GM23338 (cell line): ENCODE data around the gene AKT1S1. TPM values are rescaled to one million over a fixed set of nuclear protein-coding genes. Genes with fewer than 3 reads are reported as not detected.

Experiments used
- ATAC-seq: fragments of 200-7000 bp; cut with Tn5 transposase; 3 replicates; pipeline ENCODE4 v1.9.1; 2020
- DNase-seq: peaks from one replicate; pipeline ENCODE4 v3.0.0-alpha.2; 2015; ENCODE audit warnings: low spot score
- H2AFZ ChIP-seq: fragments of 200-600 bp; sonication (generic); 2 replicates; pipeline ENCODE4 v1.8.0; 2016; ENCODE audit warnings: antibody characterized with exemption, mild to moderate bottlenecking, moderate library complexity
- H3F3A ChIP-seq: fragments of 200-600 bp; sonication (generic); replicated peaks from 2 replicates; pipeline ENCODE4 v1.8.0; 2017; ENCODE audit warnings: antibody characterized with exemption, mixed run types, low read depth
- H3K27ac ChIP-seq: fragments of 200-600 bp; sonication (generic); 2 replicates; pipeline ENCODE4 v1.6.1; 2016; ENCODE audit warnings: low read depth
- H3K27me3 ChIP-seq: fragments of 200-600 bp; sonication (generic); 2 replicates; pipeline ENCODE4 v1.8.0; 2016; ENCODE audit warnings: mild to moderate bottlenecking, mixed run types, moderate library complexity; ENCODE audit not compliant: insufficient read depth
- H3K36me3 ChIP-seq: fragments of 200-600 bp; sonication (generic); 2 replicates; pipeline ENCODE4 v1.8.0; 2016; ENCODE audit warnings: mild to moderate bottlenecking; ENCODE audit not compliant: insufficient read depth
- H3K4me1 ChIP-seq: fragments of 200-600 bp; sonication (generic); 2 replicates; pipeline ENCODE4 v1.8.0; 2016; ENCODE audit warnings: mild to moderate bottlenecking, moderate library complexity; ENCODE audit not compliant: insufficient read depth
- H3K4me2 ChIP-seq: fragments of 200-600 bp; sonication (generic); 2 replicates; pipeline ENCODE4 v1.7.1; 2017; ENCODE audit warnings: mixed run types
- H3K4me3 ChIP-seq: fragments of 200-600 bp; sonication (generic); 2 replicates; pipeline ENCODE4 v1.6.1; 2016; ENCODE audit warnings: mixed run types
- H3K79me2 ChIP-seq: fragments of 200-600 bp; sonication (generic); replicated peaks from 2 replicates; pipeline ENCODE4 v1.8.0; 2017; ENCODE audit warnings: mild to moderate bottlenecking; ENCODE audit not compliant: insufficient read depth
- H3K9me2 ChIP-seq: fragments of 200-600 bp; sonication (generic); 2 replicates; pipeline ENCODE4 v1.8.0; 2017; ENCODE audit not compliant: insufficient read depth
- H4K20me1 ChIP-seq: fragments of 200-600 bp; sonication (generic); replicated peaks from 2 replicates; pipeline ENCODE4 v1.8.0; 2017; ENCODE audit warnings: mild to moderate bottlenecking; ENCODE audit not compliant: insufficient read depth
- H3K27ac Mint-ChIP-seq: 2 replicates; pipeline ENCODE4 v1.8.0; 2020; ENCODE audit warnings: inconsistent platforms, mild to moderate bottlenecking, moderate library complexity, mixed read lengths
- H3K27me3 Mint-ChIP-seq: 3 replicates; pipeline ENCODE4 v1.8.0; 2022; ENCODE audit warnings: low read depth, mild to moderate bottlenecking, moderate library complexity, mixed read lengths, inconsistent platforms; ENCODE audit not compliant: insufficient read depth, poor library complexity
- H3K36me3 Mint-ChIP-seq: 3 replicates; pipeline ENCODE4 v1.8.0; 2021; ENCODE audit warnings: low read depth, mild to moderate bottlenecking, inconsistent platforms, moderate library complexity, mixed read lengths
- H3K4me1 Mint-ChIP-seq: 3 replicates; pipeline ENCODE4 v1.8.0; 2020; ENCODE audit warnings: mild to moderate bottlenecking, inconsistent platforms, mixed read lengths
- H3K4me3 Mint-ChIP-seq: 3 replicates; pipeline ENCODE4 v1.8.0; 2021; ENCODE audit warnings: moderate library complexity, mild to moderate bottlenecking, inconsistent platforms, mixed read lengths
- H3K9me3 Mint-ChIP-seq: 3 replicates; pipeline ENCODE4 v1.8.0; 2020; ENCODE audit warnings: moderate library complexity, mild to moderate bottlenecking, inconsistent platforms, mixed read lengths
- CREB1 ChIP-seq: fragments of 250-450 bp; sonication (Bioruptor Pico); IDR thresholded peaks from 2 replicates; pipeline ENCODE4 v1.5.0; 2020; ENCODE audit warnings: low read depth, mild to moderate bottlenecking, moderate library complexity
- ZNF114 ChIP-seq: fragments of 250-450 bp; sonication (Bioruptor Pico); IDR thresholded peaks from 2 replicates; pipeline ENCODE4 v1.5.0; 2020; ENCODE audit warnings: mild to moderate bottlenecking, moderate library complexity
- polyA plus RNA-seq: library from polyadenylated mRNA; unstranded; fragments of >200 nt; fragmentation: Nextera tagmentation; extraction: Ambion mirVana; gene quantifications from 2 replicates; pipeline ENCODE4 v1.2.1, GENCODE V29; 2016
- total RNA-seq: library from RNA; depleted of rRNA; stranded (reverse); fragments of >200 nt; shearing (Covaris generic); gene quantifications from 2 replicates; pipeline ENCODE4 v1.2.3, GENCODE V29; 2014
- TF ChIP-seq, protein P1 (sequence below): fragments of 250-450 bp; sonication (Bioruptor Pico); IDR thresholded peaks from 2 replicates; pipeline ENCODE4 v1.5.0; 2020; ENCODE audit warnings: mild to moderate bottlenecking, moderate library complexity

AKT1S1 gene
- total and polyA plus RNA-seq, 2 experiments from 2014 or later = 21.5 to 28.6 TPM

DNA sequence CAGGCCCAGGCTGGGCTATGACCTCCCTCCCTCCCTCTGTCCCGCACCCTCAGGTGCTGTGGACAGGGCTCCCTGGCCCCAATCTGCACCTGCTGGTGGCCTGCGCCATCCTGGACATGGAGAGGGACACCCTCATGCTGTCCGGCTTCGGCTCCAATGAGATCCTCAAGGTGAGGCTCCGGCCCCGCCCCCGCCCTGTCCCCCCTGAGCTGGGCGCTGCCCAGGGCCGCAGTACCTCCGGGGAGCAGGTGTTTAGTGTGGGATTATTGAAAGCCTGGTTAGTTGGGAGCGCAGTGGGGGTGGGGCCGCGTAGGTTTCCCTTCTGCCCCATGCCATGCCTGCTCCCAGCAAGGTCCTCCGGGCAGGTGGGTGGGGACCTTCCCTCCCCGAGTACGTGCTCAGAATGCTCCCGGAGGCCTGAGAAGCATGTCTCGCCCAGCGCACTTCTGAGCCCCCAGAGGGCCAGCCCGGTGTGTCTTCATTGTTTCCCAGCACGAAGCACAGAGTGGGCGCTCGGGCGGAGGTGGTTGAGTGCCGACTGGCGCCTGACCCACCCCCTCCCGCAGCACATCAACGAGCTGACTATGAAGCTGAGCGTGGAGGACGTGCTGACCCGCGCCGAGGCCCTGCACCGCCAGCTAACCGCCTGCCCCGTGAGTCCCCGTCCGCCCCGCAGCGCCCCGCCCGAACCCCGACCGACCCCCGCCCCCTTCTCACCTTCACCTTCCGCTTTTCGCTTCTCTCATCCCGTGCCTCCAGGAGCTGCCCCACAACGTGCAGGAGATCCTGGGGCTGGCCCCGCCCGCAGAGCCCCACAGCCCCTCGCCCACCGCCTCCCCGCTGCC, 10.7 kb upstream of the AKT1S1 start:
- Histone ChIP-seq H3F3A (peaks cover 30% of the 10 kb centered on the region; the same call in 1 of the 2 replicates), H3K79me2 (no peaks in the 10 kb centered on the region), H2AFZ (no peak overlapping the region), H3K36me3 (peaks cover 13% of the 10 kb centered on the region), H3K4me2 (no peak overlapping the region), H3K27me3 (0 out of 2 replicates have a peak, but pooled peaks cover 3% of the 10 kb centered on the region), H4K20me1 (no peaks in the 10 kb centered on the region; the same call in 1 of the 2 replicates), H3K27ac (no peak overlapping the region), H3K4me1 (peaks cover 9% of the 10 kb centered on the region; the same call in 1 of the 2 replicates), H3K9me2 (no peaks in the 10 kb centered on the region), H3K4me3 (no peak overlapping the region)
- H3K4me1 Mint-ChIP-seq = peaks cover 9% of the 10 kb centered on the region
- H3K9me3 Mint-ChIP-seq = peaks cover 8% of the 10 kb centered on the region
- H3K36me3 Mint-ChIP-seq = peaks cover 45% of the 10 kb centered on the region
- H3K4me3 Mint-ChIP-seq = no peak overlapping the region
- no peak overlapping the region for H3K27ac Mint-ChIP-seq
- ATAC-seq (no peak), DNase-seq (no peak)
- TF ChIP-seq, protein P1, sequence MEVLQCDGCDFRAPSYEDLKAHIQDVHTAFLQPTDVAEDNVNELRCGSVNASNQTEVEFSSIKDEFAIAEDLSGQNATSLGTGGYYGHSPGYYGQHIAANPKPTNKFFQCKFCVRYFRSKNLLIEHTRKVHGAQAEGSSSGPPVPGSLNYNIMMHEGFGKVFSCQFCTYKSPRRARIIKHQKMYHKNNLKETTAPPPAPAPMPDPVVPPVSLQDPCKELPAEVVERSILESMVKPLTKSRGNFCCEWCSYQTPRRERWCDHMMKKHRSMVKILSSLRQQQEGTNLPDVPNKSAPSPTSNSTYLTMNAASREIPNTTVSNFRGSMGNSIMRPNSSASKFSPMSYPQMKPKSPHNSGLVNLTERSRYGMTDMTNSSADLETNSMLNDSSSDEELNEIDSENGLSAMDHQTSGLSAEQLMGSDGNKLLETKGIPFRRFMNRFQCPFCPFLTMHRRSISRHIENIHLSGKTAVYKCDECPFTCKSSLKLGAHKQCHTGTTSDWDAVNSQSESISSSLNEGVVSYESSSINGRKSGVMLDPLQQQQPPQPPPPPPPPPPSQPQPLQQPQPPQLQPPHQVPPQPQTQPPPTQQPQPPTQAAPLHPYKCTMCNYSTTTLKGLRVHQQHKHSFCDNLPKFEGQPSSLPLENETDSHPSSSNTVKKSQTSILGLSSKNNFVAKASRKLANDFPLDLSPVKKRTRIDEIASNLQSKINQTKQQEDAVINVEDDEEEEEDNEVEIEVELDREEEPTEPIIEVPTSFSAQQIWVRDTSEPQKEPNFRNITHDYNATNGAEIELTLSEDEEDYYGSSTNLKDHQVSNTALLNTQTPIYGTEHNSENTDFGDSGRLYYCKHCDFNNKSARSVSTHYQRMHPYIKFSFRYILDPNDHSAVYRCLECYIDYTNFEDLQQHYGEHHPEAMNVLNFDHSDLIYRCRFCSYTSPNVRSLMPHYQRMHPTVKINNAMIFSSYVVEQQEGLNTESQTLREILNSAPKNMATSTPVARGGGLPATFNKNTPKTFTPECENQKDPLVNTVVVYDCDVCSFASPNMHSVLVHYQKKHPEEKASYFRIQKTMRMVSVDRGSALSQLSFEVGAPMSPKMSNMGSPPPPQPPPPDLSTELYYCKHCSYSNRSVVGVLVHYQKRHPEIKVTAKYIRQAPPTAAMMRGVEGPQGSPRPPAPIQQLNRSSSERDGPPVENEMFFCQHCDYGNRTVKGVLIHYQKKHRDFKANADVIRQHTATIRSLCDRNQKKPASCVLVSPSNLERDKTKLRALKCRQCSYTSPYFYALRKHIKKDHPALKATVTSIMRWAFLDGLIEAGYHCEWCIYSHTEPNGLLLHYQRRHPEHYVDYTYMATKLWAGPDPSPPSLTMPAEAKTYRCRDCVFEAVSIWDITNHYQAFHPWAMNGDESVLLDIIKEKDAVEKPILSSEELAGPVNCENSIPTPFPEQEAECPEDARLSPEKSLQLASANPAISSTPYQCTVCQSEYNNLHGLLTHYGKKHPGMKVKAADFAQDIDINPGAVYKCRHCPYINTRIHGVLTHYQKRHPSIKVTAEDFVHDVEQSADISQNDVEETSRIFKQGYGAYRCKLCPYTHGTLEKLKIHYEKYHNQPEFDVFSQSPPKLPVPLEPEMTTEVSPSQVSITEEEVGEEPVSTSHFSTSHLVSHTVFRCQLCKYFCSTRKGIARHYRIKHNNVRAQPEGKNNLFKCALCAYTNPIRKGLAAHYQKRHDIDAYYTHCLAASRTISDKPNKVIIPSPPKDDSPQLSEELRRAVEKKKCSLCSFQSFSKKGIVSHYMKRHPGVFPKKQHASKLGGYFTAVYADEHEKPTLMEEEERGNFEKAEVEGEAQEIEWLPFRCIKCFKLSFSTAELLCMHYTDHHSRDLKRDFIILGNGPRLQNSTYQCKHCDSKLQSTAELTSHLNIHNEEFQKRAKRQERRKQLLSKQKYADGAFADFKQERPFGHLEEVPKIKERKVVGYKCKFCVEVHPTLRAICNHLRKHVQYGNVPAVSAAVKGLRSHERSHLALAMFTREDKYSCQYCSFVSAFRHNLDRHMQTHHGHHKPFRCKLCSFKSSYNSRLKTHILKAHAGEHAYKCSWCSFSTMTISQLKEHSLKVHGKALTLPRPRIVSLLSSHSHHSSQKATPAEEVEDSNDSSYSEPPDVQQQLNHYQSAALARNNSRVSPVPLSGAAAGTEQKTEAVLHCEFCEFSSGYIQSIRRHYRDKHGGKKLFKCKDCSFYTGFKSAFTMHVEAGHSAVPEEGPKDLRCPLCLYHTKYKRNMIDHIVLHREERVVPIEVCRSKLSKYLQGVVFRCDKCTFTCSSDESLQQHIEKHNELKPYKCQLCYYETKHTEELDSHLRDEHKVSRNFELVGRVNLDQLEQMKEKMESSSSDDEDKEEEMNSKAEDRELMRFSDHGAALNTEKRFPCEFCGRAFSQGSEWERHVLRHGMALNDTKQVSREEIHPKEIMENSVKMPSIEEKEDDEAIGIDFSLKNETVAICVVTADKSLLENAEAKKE (CRISPR knock-in tag) = no peak
- TF ChIP-seq ZNF114 (CRISPR knock-in tag) (no peak), CREB1 (CRISPR knock-in tag) (no peak)
- peaks cover 22% of the 10 kb centered on the region for H3K27me3 Mint-ChIP-seq
